SH-SY5Y (cell line): ENCODE results near the gene PITPNC1.

ENCODE experiments used
- GATA2 ChIP-seq: IDR thresholded peaks from 2 replicates; pipeline ENCODE4 v1.6.1; 2011; ENCODE audit warnings: mild to moderate bottlenecking, low read depth, low read length
- GATA3 ChIP-seq: IDR thresholded peaks from 2 replicates; pipeline ENCODE4 v1.6.1; 2011; ENCODE audit warnings: low read depth, mild to moderate bottlenecking, low read length, moderate library complexity

- TF ChIP-seq GATA3 (no peak), GATA2 (no peak)
Observed at GRCh38 chr17:67435786-67436185, 58.7 kb downstream of the PITPNC1 start.
